ENCODE data around the gene STIL. TPM values are rescaled to one million over a fixed set of nuclear protein-coding genes. Genes with fewer than 3 reads are reported as not detected.

Gene STIL
- total RNA-seq, 1 experiment from 2014 or later = 29.7 TPM

- Mint-ChIP-seq H3K27me3 (ENCODE audit: low read depth) (peaks cover 49% of the 10 kb centered on the region), H3K36me3 (no peaks in the 10 kb centered on the region), H3K4me3 (no peak overlapping the region), H3K9me3 (no peaks in the 10 kb centered on the region), H3K27ac (no peak overlapping the region), H3K4me1 (peaks cover 26% of the 10 kb centered on the region)
- ATAC-seq = no peak
- ChIA-PET POLR2A (no interaction called here), CTCF (interaction anchor here (1.7 kb wide), 1 partner anchor 20 kb away, joined by 7 read pairs; no protein-coding TSS in a partner anchor)
- no peak for DNase-seq (ENCODE audit: low spot score)
- TF ChIP-seq ZNF671 (CRISPR knock-in tag; IDR thresholded peaks at IDR 0.05) (no peak), ZNF232 (CRISPR knock-in tag; IDR thresholded peaks at IDR 0.05) (no peak), ATF2 (CRISPR knock-in tag; IDR thresholded peaks at IDR 0.05; ENCODE audit: borderline replicate concordance, low read depth) (no peak), GTF2I (CRISPR knock-in tag; conservative IDR thresholded peaks at IDR 0.05) (no peak), NFE2L1 (CRISPR knock-in tag; IDR thresholded peaks at IDR 0.05) (no peak)
These were observed 100.5 kb downstream of the STIL start for GRCh38 chr1:47213230-47213963.

DNA sequence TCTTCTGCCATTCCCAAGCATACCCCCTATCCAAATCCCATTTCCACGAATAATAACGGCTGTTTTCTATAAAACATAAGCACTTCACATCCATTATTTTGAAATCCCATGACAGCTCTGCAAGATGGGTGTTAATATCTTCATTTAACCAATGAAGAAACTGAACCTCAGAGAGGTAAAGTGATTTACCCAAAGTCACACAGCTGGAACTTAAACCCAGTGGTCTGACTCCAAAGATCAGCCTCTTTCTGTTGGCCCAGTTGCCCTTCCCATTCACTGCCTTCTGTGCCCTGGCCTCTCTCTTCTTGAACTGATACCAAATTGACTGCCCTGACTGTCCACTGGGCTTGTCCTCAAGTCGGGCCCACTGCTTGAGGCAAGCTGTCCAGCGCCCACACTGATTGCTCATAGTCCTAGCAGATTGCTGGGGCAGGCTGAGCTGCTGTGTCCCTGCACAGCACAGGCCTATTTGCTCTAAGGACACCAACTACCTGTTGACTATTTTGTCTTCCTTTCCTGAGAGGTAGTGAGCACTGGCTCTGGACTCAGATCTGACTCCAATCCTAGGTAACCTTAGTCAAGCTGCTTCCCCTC, 101.2 kb downstream of the STIL start:
- Mint-ChIP-seq H3K27ac (no peak overlapping the region), H3K4me1 (peaks cover 33% of the 10 kb centered on the region), H3K27me3 (ENCODE audit: low read depth) (peaks cover 49% of the 10 kb centered on the region), H3K4me3 (no peak overlapping the region), H3K36me3 (no peaks in the 10 kb centered on the region), H3K9me3 (no peaks in the 10 kb centered on the region)
- ATAC-seq = no peak
- DNase-seq (ENCODE audit: low spot score) = no peak
- CTCF ChIA-PET = interaction anchor here (1.5 to 1.7 kb wide), 2 partner anchors 20 to 33 kb away, joined by 6 to 7 read pairs; no protein-coding TSS in a partner anchor
- POLR2A ChIA-PET = no interaction called here
- no peak for TF ChIP-seq ZBTB21 (CRISPR knock-in tag; IDR thresholded peaks at IDR 0.05; ENCODE audit: borderline replicate concordance)
- TF ChIP-seq NFATC4 (CRISPR knock-in tag; IDR thresholded peaks at IDR 0.05) = no peak
- TF ChIP-seq ZNF263 (CRISPR knock-in tag; IDR thresholded peaks at IDR 0.05; ENCODE audit: low read depth) = no peak
- TF ChIP-seq PRRX2 (CRISPR knock-in tag; IDR thresholded peaks at IDR 0.05) = no peak
- TF ChIP-seq, protein P1, sequence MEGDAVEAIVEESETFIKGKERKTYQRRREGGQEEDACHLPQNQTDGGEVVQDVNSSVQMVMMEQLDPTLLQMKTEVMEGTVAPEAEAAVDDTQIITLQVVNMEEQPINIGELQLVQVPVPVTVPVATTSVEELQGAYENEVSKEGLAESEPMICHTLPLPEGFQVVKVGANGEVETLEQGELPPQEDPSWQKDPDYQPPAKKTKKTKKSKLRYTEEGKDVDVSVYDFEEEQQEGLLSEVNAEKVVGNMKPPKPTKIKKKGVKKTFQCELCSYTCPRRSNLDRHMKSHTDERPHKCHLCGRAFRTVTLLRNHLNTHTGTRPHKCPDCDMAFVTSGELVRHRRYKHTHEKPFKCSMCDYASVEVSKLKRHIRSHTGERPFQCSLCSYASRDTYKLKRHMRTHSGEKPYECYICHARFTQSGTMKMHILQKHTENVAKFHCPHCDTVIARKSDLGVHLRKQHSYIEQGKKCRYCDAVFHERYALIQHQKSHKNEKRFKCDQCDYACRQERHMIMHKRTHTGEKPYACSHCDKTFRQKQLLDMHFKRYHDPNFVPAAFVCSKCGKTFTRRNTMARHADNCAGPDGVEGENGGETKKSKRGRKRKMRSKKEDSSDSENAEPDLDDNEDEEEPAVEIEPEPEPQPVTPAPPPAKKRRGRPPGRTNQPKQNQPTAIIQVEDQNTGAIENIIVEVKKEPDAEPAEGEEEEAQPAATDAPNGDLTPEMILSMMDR (IDR thresholded peaks at IDR 0.05) = no peak
- TF ChIP-seq NR1H2 (CRISPR knock-in tag; IDR thresholded peaks at IDR 0.05) = no peak
- no peak for TF ChIP-seq ETV6 (CRISPR knock-in tag; IDR thresholded peaks at IDR 0.05)
- no peak for TF ChIP-seq FOXK1 (CRISPR knock-in tag; IDR thresholded peaks at IDR 0.05)
- no peak for TF ChIP-seq TP53 (CRISPR knock-in tag; IDR thresholded peaks at IDR 0.05)
- no peak for TF ChIP-seq ELF4 (CRISPR knock-in tag; IDR thresholded peaks at IDR 0.05; ENCODE audit: low read depth)
- no peak for TF ChIP-seq ZNF219 (CRISPR knock-in tag; IDR thresholded peaks at IDR 0.05; ENCODE audit: borderline replicate concordance)
- no peak for TF ChIP-seq SMAD3 (CRISPR knock-in tag; IDR thresholded peaks at IDR 0.05; ENCODE audit: borderline replicate concordance)
- TF ChIP-seq, protein P2, sequence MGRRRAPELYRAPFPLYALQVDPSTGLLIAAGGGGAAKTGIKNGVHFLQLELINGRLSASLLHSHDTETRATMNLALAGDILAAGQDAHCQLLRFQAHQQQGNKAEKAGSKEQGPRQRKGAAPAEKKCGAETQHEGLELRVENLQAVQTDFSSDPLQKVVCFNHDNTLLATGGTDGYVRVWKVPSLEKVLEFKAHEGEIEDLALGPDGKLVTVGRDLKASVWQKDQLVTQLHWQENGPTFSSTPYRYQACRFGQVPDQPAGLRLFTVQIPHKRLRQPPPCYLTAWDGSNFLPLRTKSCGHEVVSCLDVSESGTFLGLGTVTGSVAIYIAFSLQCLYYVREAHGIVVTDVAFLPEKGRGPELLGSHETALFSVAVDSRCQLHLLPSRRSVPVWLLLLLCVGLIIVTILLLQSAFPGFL (CRISPR knock-in tag; IDR thresholded peaks at IDR 0.05; ENCODE audit: borderline replicate concordance) = no peak
- no peak for TF ChIP-seq SP1 (CRISPR knock-in tag; conservative IDR thresholded peaks at IDR 0.05)
- TF ChIP-seq KAT7 (CRISPR knock-in tag; IDR thresholded peaks at IDR 0.05; ENCODE audit: borderline replicate concordance) = no peak
- no peak for TF ChIP-seq JUN (CRISPR knock-in tag; IDR thresholded peaks at IDR 0.05)
- no peak for TF ChIP-seq TEAD4 (CRISPR knock-in tag; IDR thresholded peaks at IDR 0.05)
- TF ChIP-seq E2F4 (CRISPR knock-in tag; IDR thresholded peaks at IDR 0.05; ENCODE audit: borderline replicate concordance, low read depth) = no peak
